A673 (cell line): ENCODE data around the gene GMPPA. TPM values are rescaled to one million over a fixed set of nuclear protein-coding genes. Genes with fewer than 3 reads are reported as not detected.

ENCODE experiments used
- BruUV-seq: library from RNA; stranded (reverse); fragments of 400-500 nt; replicated peaks from 2 replicates; lab custom pipeline; 2021; lab: Mats Ljungman, UMichigan
- CTCF ChIA-PET: fragments of 300-600 bp; sonication (Branson Sonifier 250); formaldehyde crosslinking; loops from one replicate; lab custom pipeline; 2022; ENCODE audit warnings: antibody characterized with exemption; lab: Charles Lee
- POLR2A ChIA-PET: fragments of 300-600 bp; sonication (Branson Sonifier 250); formaldehyde crosslinking; loops from one replicate; lab custom pipeline; 2022; ENCODE audit warnings: antibody characterized with exemption; ENCODE audit not compliant: low non-redundant PET; lab: Charles Lee
- DNase-seq: peaks from one replicate; pipeline ENCODE4 v3.0.0-alpha.2; 2015; ENCODE audit warnings: low spot score
- H3K27ac ChIP-seq: fragments of 200-600 bp; sonication (generic); 2 replicates; pipeline ENCODE4 v1.5.1; 2016; ENCODE audit warnings: mixed run types, low read depth, mild to moderate bottlenecking, mixed read lengths, antibody characterized with exemption, low read length; ENCODE audit not compliant: poor library complexity, severe bottlenecking
- H3K27me3 ChIP-seq: fragments of 200-600 bp; sonication (generic); replicated peaks from 2 replicates; pipeline ENCODE4 v1.6.1; 2017; ENCODE audit warnings: mixed run types, low read depth, mild to moderate bottlenecking, mixed read lengths, antibody characterized with exemption, low read length; ENCODE audit not compliant: insufficient read depth, poor library complexity
- H3K36me3 ChIP-seq: fragments of 200-600 bp; sonication (generic); 2 replicates; pipeline ENCODE4 v1.6.1; 2016; ENCODE audit warnings: mixed run types, mild to moderate bottlenecking, mixed read lengths, antibody characterized with exemption, low read length; ENCODE audit not compliant: insufficient read depth, poor library complexity, severe bottlenecking
- H3K4me1 ChIP-seq: fragments of 200-600 bp; sonication (generic); 2 replicates; pipeline ENCODE4 v1.6.1; 2017; ENCODE audit warnings: mixed run types, mild to moderate bottlenecking, mixed read lengths, antibody characterized with exemption, low read length; ENCODE audit not compliant: insufficient read depth, poor library complexity, severe bottlenecking
- H3K4me3 ChIP-seq: fragments of 200-600 bp; sonication (generic); 2 replicates; pipeline ENCODE4 v1.5.1; 2016; ENCODE audit warnings: low read depth, mixed run types, mild to moderate bottlenecking, mixed read lengths, low read length; ENCODE audit not compliant: poor library complexity, severe bottlenecking
- H3K9me3 ChIP-seq: fragments of 200-600 bp; sonication (generic); 2 replicates; pipeline ENCODE4 v1.6.1; 2016; ENCODE audit warnings: mixed run types, low read depth, mild to moderate bottlenecking, mixed read lengths, antibody characterized with exemption, low read length; ENCODE audit not compliant: poor library complexity, severe bottlenecking
- EZH2 ChIP-seq: fragments of 200-600 bp; sonication (generic); IDR thresholded peaks from 2 replicates; pipeline ENCODE4 v1.6.1; 2017; ENCODE audit warnings: borderline replicate concordance, low read depth, mild to moderate bottlenecking, mixed read lengths, antibody characterized with exemption, low read length; ENCODE audit not compliant: poor library complexity, severe bottlenecking
- intact Hi-C: fragments of 100-400 bp; cut with micrococcal nuclease; formaldehyde crosslinking; loops from one replicate; pipeline ENCODE4 v1.10.0; 2022; ENCODE audit not compliant: unreplicated experiment
- total RNA-seq: library from RNA; stranded (reverse); gene quantifications from 2 replicates; pipeline ENCODE4 v1.2.3, GENCODE V29; 2021
- TF ChIP-seq, protein P1 (sequence below): fragments of 300-800, 200-600 bp; sonication (generic); conservative IDR thresholded peaks from 2 replicates; pipeline ENCODE4 v1.5.1; 2017; ENCODE audit warnings: low read depth, mild to moderate bottlenecking, antibody characterized with exemption, low read length, moderate library complexity, mixed read lengths

Gene GMPPA
- total RNA-seq, 1 experiment from 2014 or later: 32.1 TPM

DNA sequence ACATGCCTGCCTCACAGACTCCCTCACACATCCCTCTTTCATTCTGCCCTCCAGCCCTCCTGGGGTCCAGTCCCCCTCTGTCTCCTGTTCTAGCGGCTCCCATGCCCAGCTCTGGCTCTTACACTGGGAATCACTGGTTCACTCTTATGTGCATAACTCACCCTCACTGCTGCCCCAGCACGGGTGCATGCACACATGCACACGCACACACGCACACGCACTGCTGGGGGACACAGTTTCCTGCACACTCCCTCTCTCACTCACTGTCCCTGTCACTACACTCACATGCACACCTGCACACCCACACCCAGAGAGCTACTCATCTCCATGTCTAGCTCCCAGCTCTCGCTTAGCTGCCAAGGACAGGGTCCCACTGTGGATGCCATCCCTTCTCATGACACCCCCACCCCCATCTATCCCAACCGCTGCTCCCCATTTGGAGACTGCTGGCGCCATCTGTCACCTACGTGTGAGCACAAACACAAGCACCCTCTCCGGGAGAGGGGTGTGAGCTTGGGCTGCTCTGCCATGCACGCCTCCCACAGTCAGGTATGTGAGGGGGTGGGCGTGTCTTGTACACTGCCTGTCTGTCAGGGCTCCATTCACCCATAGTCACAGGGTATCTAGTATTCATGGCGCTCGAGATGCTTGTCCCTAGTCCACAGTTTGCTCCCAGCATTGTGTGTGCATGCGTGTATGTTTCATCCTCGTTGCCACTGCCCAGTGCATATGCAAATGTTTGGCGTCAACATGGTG, 17.4 kb downstream of the GMPPA start:
- BruUV-seq: no TSS peak
- ChIA-PET POLR2A (no interaction called here), CTCF (interaction anchor here (1.2 kb wide), 1 partner anchor 20 kb away, joined by 7 read pairs; a partner anchor contains a TSS)
- no peak overlapping the region for H3K27ac ChIP-seq
- H3K4me1 ChIP-seq: peaks cover 44% of the 10 kb centered on the region
- no peak for DNase-seq
- H3K4me3 ChIP-seq: no peak overlapping the region
- intact Hi-C loops: no loop called here
- H3K9me3 ChIP-seq: no peaks in the 10 kb centered on the region
- TF ChIP-seq, protein P1, sequence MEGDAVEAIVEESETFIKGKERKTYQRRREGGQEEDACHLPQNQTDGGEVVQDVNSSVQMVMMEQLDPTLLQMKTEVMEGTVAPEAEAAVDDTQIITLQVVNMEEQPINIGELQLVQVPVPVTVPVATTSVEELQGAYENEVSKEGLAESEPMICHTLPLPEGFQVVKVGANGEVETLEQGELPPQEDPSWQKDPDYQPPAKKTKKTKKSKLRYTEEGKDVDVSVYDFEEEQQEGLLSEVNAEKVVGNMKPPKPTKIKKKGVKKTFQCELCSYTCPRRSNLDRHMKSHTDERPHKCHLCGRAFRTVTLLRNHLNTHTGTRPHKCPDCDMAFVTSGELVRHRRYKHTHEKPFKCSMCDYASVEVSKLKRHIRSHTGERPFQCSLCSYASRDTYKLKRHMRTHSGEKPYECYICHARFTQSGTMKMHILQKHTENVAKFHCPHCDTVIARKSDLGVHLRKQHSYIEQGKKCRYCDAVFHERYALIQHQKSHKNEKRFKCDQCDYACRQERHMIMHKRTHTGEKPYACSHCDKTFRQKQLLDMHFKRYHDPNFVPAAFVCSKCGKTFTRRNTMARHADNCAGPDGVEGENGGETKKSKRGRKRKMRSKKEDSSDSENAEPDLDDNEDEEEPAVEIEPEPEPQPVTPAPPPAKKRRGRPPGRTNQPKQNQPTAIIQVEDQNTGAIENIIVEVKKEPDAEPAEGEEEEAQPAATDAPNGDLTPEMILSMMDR: no peak
- TF ChIP-seq EZH2: no peak
- H3K36me3 ChIP-seq: no peaks in the 10 kb centered on the region
- no peaks in the 10 kb centered on the region for H3K27me3 ChIP-seq

DNA sequence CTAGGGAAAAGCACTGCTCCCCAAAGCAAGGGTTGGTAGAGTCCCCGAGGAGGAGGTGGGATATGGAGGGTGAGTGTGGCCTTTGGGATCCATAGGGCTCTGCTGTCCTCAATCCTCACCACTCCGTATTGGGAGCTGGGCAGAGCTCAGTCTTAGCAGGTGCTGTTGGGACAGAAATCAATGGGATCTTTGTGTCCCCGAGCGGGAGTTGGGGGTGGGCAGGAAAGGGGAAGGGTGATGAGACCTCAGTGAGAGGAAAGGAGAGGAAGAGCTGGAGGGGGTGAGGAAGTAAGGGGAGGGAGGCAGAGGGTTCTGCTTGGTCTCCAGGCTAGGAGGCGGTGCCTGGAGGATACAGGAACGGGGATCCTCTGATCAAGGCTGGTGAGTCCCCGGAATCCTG, 18.2 kb downstream of the GMPPA start:
- no peak for TF ChIP-seq EZH2
- TF ChIP-seq, protein P1: no peak
- H3K4me3 ChIP-seq: no peak overlapping the region
- H3K27me3 ChIP-seq: no peaks in the 10 kb centered on the region
- ChIA-PET CTCF (no interaction called here), POLR2A (no interaction called here)
- H3K4me1 ChIP-seq: peaks cover 44% of the 10 kb centered on the region
- no TSS peak for BruUV-seq
- DNase-seq: no peak
- no peaks in the 10 kb centered on the region for H3K9me3 ChIP-seq
- no peaks in the 10 kb centered on the region for H3K36me3 ChIP-seq
- H3K27ac ChIP-seq: no peak overlapping the region
- intact Hi-C loops: no loop called here

DNA sequence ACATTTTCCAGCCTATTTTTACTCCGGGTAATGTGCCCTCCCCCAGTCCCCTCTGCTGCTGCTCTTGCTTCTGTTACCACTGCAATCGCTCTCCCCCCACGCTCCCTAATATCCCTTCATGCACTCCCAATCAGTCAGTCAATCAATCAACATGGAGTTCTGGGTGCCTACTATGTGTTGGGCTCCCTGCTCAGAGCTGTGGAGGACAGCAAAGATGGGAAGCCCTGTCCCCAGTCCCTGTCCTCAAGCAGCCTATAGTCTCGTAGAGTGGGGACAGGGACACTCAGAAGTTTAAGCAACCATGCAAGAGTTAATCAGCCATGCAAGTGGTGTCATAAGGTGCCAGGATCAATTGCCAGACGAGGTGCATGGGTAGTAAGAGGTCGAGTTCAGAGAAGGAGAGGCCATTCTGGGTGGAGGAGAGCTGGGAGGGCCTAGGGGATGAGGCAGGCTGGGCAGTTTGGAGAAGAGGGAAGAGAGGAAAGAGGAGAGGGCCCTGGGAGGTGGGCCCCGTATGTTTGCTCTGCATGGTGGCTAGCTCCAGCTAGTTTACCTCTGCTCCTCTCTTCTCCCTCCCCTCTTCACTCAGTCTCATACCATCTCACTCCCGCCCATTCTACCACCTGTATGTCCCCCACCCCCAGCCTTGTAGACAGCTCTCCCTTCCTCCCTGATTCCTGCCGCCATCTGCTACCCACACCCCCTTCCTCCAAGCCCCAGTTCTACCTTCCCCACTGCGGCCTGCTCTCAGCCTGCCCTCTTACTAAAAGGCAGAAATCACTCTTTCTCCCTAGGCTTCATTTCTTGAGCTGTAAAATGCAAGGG, 19.5 kb downstream of the GMPPA start:
- Histone ChIP-seq H3K27ac (no peak overlapping the region), H3K27me3 (no peaks in the 10 kb centered on the region), H3K9me3 (no peaks in the 10 kb centered on the region), H3K4me3 (no peak overlapping the region), H3K36me3 (no peaks in the 10 kb centered on the region), H3K4me1 (peaks cover 42% of the 10 kb centered on the region)
- TF ChIP-seq EZH2: no peak
- POLR2A ChIA-PET: no interaction called here
- BruUV-seq: no TSS peak
- intact Hi-C loops: no loop called here
- CTCF ChIA-PET: interaction anchor here (1.2 to 3.5 kb wide), 2 partner anchors 9 to 23 kb away, joined by 3 to 18 read pairs; no protein-coding TSS in a partner anchor
- DNase-seq: no peak
